ENCODE data around the gene PDE4B. TPM values are rescaled to one million over a fixed set of nuclear protein-coding genes. Genes with fewer than 3 reads are reported as not detected.

Gene PDE4B
- total and polyA plus RNA-seq, 2 of the 13 experiments (the other 11 are each of a cell fraction or from before 2014, with no cell fraction given): not detected

GRCh38 chr1:65817891-65818290 lies 25.2 kb downstream of the PDE4B start:
- Histone ChIP-seq H3K27ac (ENCODE audit: extremely low read length, insufficient read depth, low read length) (no peak overlapping the region), H3K27me3 (ENCODE audit: control insufficient read depth in 1 of 2, insufficient read depth in 2 of 2, low read length in 2 of 2) (no peaks in the 10 kb centered on the region), H3K36me3 (replicated peaks in 1 of 2; ENCODE audit: control insufficient read depth in 1 of 2, insufficient read depth in 2 of 2, low read length in 2 of 2) (no peaks in the 10 kb centered on the region), H4K20me1 (ENCODE audit: insufficient read depth, low read length) (no peaks in the 10 kb centered on the region), H2AFZ (ENCODE audit: low read length) (no peak overlapping the region), H3K4me1 (ENCODE audit: insufficient read depth, low read length) (no peaks in the 10 kb centered on the region), H3K4me3 (replicated peaks in 1 of 3; ENCODE audit: insufficient read depth in 1 of 3, low read depth in 2 of 3, low read length in 3 of 3) (no peak overlapping the region), H3K9me3 (ENCODE audit: low read length) (no peaks in the 10 kb centered on the region), H3K9ac (ENCODE audit: insufficient read depth, low read depth, low read length) (no peak overlapping the region), H3K4me2 (ENCODE audit: low read depth, low read length) (no peak overlapping the region), H3K79me2 (ENCODE audit: insufficient read depth, low read length) (no peaks in the 10 kb centered on the region)
- no TSS peak for BruUV-seq (replicated peaks)
- DNase-seq (ENCODE audit: low spot score) (no peak), FAIRE-seq (no peak), ATAC-seq (no peak)
- TF ChIP-seq CSRNP2 (CRISPR knock-in tag; conservative IDR thresholded peaks at IDR 0.05; ENCODE audit: low read depth) (no peak), PAX8 (CRISPR knock-in tag; IDR thresholded peaks at IDR 0.05; ENCODE audit: borderline replicate concordance) (no peak), IRF9 (CRISPR knock-in tag; IDR thresholded peaks at IDR 0.05; ENCODE audit: borderline replicate concordance) (no peak), SOX5 (CRISPR knock-in tag; IDR thresholded peaks at IDR 0.05; ENCODE audit: borderline replicate concordance) (no peak)
- intact Hi-C loops (cut with micrococcal nuclease; ENCODE audit: unreplicated experiment): no loop called here
- POLR2A ChIA-PET: no interaction called here
- in situ Hi-C loops (cut with HindIII; ENCODE audit: extremely low pct_ligation_motif_present, low pct_unique_long_range_greater_than_20kb): no loop called here
- CTCF ChIA-PET (ENCODE audit: low intra/inter-chr PET ratio, low total read pairs): no interaction called here

- H3K79me2 ChIP-seq (ENCODE audit: insufficient read depth, low read length): no peaks in the 10 kb centered on the region
- H3K27me3 ChIP-seq (ENCODE audit: control insufficient read depth in 1 of 2, insufficient read depth in 2 of 2, low read length in 2 of 2): no peaks in the 10 kb centered on the region
- no peaks in the 10 kb centered on the region for H3K9me3 ChIP-seq (ENCODE audit: low read length)
- ChIA-PET CTCF (ENCODE audit: low intra/inter-chr PET ratio, low total read pairs) (no interaction called here), POLR2A (no interaction called here)
- H3K36me3 ChIP-seq (replicated peaks in 1 of 2; ENCODE audit: control insufficient read depth in 1 of 2, insufficient read depth in 2 of 2, low read length in 2 of 2): no peaks in the 10 kb centered on the region
- FAIRE-seq (no peak), ATAC-seq (no peak), DNase-seq (ENCODE audit: low spot score) (no peak)
- no peak overlapping the region for H3K4me2 ChIP-seq (ENCODE audit: low read depth, low read length)
- BruUV-seq (replicated peaks): no TSS peak
- H4K20me1 ChIP-seq (ENCODE audit: insufficient read depth, low read length): no peaks in the 10 kb centered on the region
- no peaks in the 10 kb centered on the region for H3K4me1 ChIP-seq (ENCODE audit: insufficient read depth, low read length)
- no peak overlapping the region for H3K4me3 ChIP-seq (replicated peaks in 1 of 3; ENCODE audit: insufficient read depth in 1 of 3, low read depth in 2 of 3, low read length in 3 of 3)
- H2AFZ ChIP-seq (ENCODE audit: low read length): no peak overlapping the region
- no peak overlapping the region for H3K27ac ChIP-seq (ENCODE audit: extremely low read length, insufficient read depth, low read length)
- 0% methylated on average over 1 of the region's 1 CpG for WGBS (ENCODE audit: low lambda C conversion rate)
- in situ Hi-C loops (cut with HindIII; ENCODE audit: extremely low pct_ligation_motif_present, low pct_unique_long_range_greater_than_20kb) (no loop called here), intact Hi-C loops (cut with micrococcal nuclease; ENCODE audit: unreplicated experiment) (no loop called here)
- no peak overlapping the region for H3K9ac ChIP-seq (ENCODE audit: insufficient read depth, low read depth, low read length)
- TF ChIP-seq ZBTB1 (CRISPR knock-in tag; IDR thresholded peaks at IDR 0.05; ENCODE audit: borderline replicate concordance) (no peak), SP5 (CRISPR knock-in tag; IDR thresholded peaks at IDR 0.05; ENCODE audit: borderline replicate concordance, low read depth) (no peak), DBP (CRISPR knock-in tag; IDR thresholded peaks at IDR 0.05; ENCODE audit: not compliant biosample characterization) (no peak), KDM5B (CRISPR knock-in tag; IDR thresholded peaks at IDR 0.05; ENCODE audit: borderline replicate concordance) (no peak), SNAI1 (CRISPR knock-in tag; IDR thresholded peaks at IDR 0.05; ENCODE audit: borderline replicate concordance) (no peak), ZNF136 (CRISPR knock-in tag; IDR thresholded peaks at IDR 0.05; ENCODE audit: low read depth) (no peak), ZNF546 (CRISPR knock-in tag; conservative IDR thresholded peaks at IDR 0.05) (no peak), ZBED4 (CRISPR knock-in tag; IDR thresholded peaks at IDR 0.05; ENCODE audit: borderline replicate concordance) (no peak)
Measured at GRCh38 chr1:65818966-65819365, 26.3 kb downstream of the PDE4B start.

Data from HepG2 (cell line).